Measurements from ENCODE around the gene NAT16. TPM values are rescaled to one million over a fixed set of nuclear protein-coding genes. Genes with fewer than 3 reads are reported as not detected.

The NAT16 gene
- total RNA-seq, 2 experiments from 2014 or later: not detected

Small RNA genes lying within 50 kb of the gene (microRNA-seq; reads per million reads assigned to microRNA genes)
- gene MIR4653 (ENCODE audit: borderline microRNAs expressed, borderline number of aligned reads, borderline replicate concordance): not detected

Other genes starting within 250 kb of the NAT16 start
- gene MUC3A, start 230.8 kb downstream of the NAT16 start, total RNA-seq: under 1 TPM in 1 of 2 experiments, not detected in 1; 0.29 TPM
- gene MUC12, start 210.7 kb downstream of the NAT16 start, total RNA-seq: 1 to 10 TPM in 1 of 2 experiments, under 1 TPM in 1; 0.48 to 1.0 TPM
- not detected for gene MUC17, start 160.2 kb downstream of the NAT16 start, total RNA-seq
- 10 to 100 TPM; 42.3 to 44.5 TPM for gene TRIM56, start 94.8 kb downstream of the NAT16 start, total RNA-seq
- gene SERPINE1, start 53.2 kb downstream of the NAT16 start, total RNA-seq: under 1 TPM in 1 of 2 experiments, not detected in 1; 0.12 TPM
- gene AP1S1, start 25.8 kb downstream of the NAT16 start, total RNA-seq: 10 to 100 TPM; 41.1 to 44.7 TPM
- gene VGF, start 14.7 kb downstream of the NAT16 start, total RNA-seq: not detected
- not detected for gene MOGAT3, start 20.7 kb upstream of the NAT16 start, total RNA-seq
- 10 to 100 TPM; 37.1 to 43.4 TPM for gene PLOD3, start 37.3 kb upstream of the NAT16 start, total RNA-seq
- gene ZNHIT1, start 37.9 kb upstream of the NAT16 start, total RNA-seq: 10 to 100 TPM; 40.2 to 42.8 TPM
- 10 to 100 TPM; 12.2 to 13.7 TPM for gene CLDN15, start 57.5 kb upstream of the NAT16 start, total RNA-seq
- gene FIS1, start 64.8 kb upstream of the NAT16 start, total RNA-seq: 10 to 100 TPM; 96.1 to 98.7 TPM
- gene IFT22, start 141.5 kb upstream of the NAT16 start, total RNA-seq: 1 to 10 TPM; 6.1 to 7.7 TPM
- gene COL26A1, start 182.6 kb upstream of the NAT16 start, total RNA-seq: not detected

Data from activated CD4-positive, alpha-beta memory T cell treated with anti-CD3 and anti-CD28 coated beads for 36 hours (primary cell).